Suprapubic skin (tissue), 4 donors: Measurements from ENCODE around the gene CRYM. TPM values are rescaled to one million over a fixed set of nuclear protein-coding genes. Genes with fewer than 3 reads are reported as not detected.
"Not testable (repeated sequence)": the region's sequence is repeated elsewhere in the genome, so short reads cannot be mapped to it uniquely, and the experiment has no call there.

Source experiments
- DNase-seq, 2 donors: peaks; one replicate each; pipeline ENCODE4 v3.0.0-alpha.2; 2019; ENCODE audit warnings: low spot score in 2 of 2
- H3K27ac ChIP-seq: fragments of 200-600 bp; sonication (generic); one replicate; pipeline ENCODE4 v1.5.1; 2019
- H3K27me3 ChIP-seq: fragments of 200-600 bp; sonication (generic); one replicate; pipeline ENCODE4 v1.5.1; 2019
- H3K36me3 ChIP-seq: fragments of 200-600 bp; sonication (generic); one replicate; pipeline ENCODE4 v1.5.1; 2019
- H3K4me1 ChIP-seq: fragments of 200-600 bp; sonication (generic); one replicate; pipeline ENCODE4 v1.5.1; 2019
- H3K4me3 ChIP-seq: fragments of 200-600 bp; sonication (generic); one replicate; pipeline ENCODE4 v1.5.1; 2019; ENCODE audit warnings: mild to moderate bottlenecking
- H3K9me3 ChIP-seq: fragments of 200-600 bp; sonication (generic); one replicate; pipeline ENCODE4 v1.5.1; 2019
- CTCF ChIP-seq, 2 donors: fragments of 200-600 bp in 1 of 2; fragments of 450-650 bp in 1 of 2; sonication (generic) in 1 of 2; IDR thresholded peaks; one replicate each; pipeline ENCODE4 v1.5.1; 2016 to 2019; ENCODE audit warnings: antibody characterized with exemption in 2 of 2, mild to moderate bottlenecking in 1 of 2, moderate library complexity in 1 of 2
- EP300 ChIP-seq: sonication (generic); formaldehyde crosslinking; IDR thresholded peaks from one replicate; pipeline ENCODE4 v1.6.1; 2017; ENCODE audit warnings: antibody characterized with exemption
- POLR2A ChIP-seq, 2 donors: fragments of 450-650 bp; IDR thresholded peaks; one replicate each; pipeline ENCODE4 v1.6.1; 2017; ENCODE audit warnings: antibody characterized with exemption in 2 of 2, mild to moderate bottlenecking in 2 of 2, moderate library complexity in 2 of 2
- POLR2AphosphoS5 ChIP-seq, 3 donors: sonication (generic); formaldehyde crosslinking; IDR thresholded peaks; one replicate each; pipeline ENCODE4 v1.6.1; 2017; ENCODE audit warnings: antibody characterized with exemption in 3 of 3
- WGBS: methylation state at CpG from one replicate; pipeline ENCODE4 v1.1.5; 2018; 5-methylcytosine and 5-hydroxymethylcytosine counted together
- total RNA-seq, 4 donors: library from RNA; depleted of rRNA; stranded (reverse); fragments of >200 nt; gene quantifications; one replicate each; pipeline ENCODE4 v1.1.0, GENCODE V29; 2016

Gene CRYM
- 10 to 100 TPM in 1 of 4 donors, 1 to 10 TPM in 2, under 1 TPM in 1; 0.91 to 13.2 (median 5.5) TPM for total RNA-seq

- WGBS: under 1% methylated on average over 37 of the region's 46 CpGs
- H3K9me3 ChIP-seq: no peaks in the 10 kb centered on the region
- peak; percentile 6 to 91 for TF ChIP-seq CTCF (IDR thresholded peaks at IDR 0.05)
- TF ChIP-seq POLR2A (IDR thresholded peaks at IDR 0.05): no peak
- peak within 1 kb of the TSS; percentile 40 for H3K4me3 ChIP-seq
- peaks cover 11% of the 10 kb centered on the region for H3K4me1 ChIP-seq
- H3K36me3 ChIP-seq: no peaks in the 10 kb centered on the region
- H3K27me3 ChIP-seq: peaks cover 21% of the 10 kb centered on the region
- no peak for DNase-seq
- H3K27ac ChIP-seq: no peak within 1 kb of the TSS
Measured at GRCh38 chr16:21277927-21278706, at the start of gene CRYM. Gene CRYM (minus strand): TSS chr16:21278290. CDS start chr16:21278251, 39 bp downstream.

- TF ChIP-seq POLR2AphosphoS5 (IDR thresholded peaks at IDR 0.05) (no peak), EP300 (no peak), POLR2A (IDR thresholded peaks at IDR 0.05) (no peak), CTCF (IDR thresholded peaks at IDR 0.05) (no peak)
- 74% methylated on average over 3 of the region's 3 CpGs for WGBS
Measured at GRCh38 chr16:21327046-21327445, 49.0 kb upstream of the CRYM start.

DNA sequence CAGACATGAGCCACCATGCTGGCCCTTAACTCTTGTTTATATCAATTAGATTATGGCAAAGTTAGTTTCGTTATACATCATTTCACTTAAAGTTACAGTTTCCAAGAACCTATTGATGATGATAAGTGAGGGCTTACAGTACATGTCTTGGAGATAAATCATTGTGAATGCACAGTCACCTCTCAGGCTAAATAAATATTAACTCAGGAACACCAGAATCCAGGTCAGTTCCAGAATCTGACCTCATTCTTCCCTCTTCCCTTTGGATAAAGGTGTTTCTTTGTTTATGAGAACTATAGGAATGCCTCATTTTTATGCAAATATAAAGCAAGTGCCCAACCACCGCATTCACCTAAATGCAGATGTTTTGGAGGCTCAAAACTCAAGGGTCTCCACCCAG, 48.4 kb upstream of the CRYM start:
- TF ChIP-seq EP300 (no peak), CTCF (IDR thresholded peaks at IDR 0.05) (no peak), POLR2AphosphoS5 (IDR thresholded peaks at IDR 0.05) (no peak), POLR2A (IDR thresholded peaks at IDR 0.05) (no peak)
- no peak for DNase-seq
- no peaks in the 10 kb centered on the region for H3K9me3 ChIP-seq
- no peaks in the 10 kb centered on the region for H3K36me3 ChIP-seq
- no peak overlapping the region for H3K4me3 ChIP-seq
- no peaks in the 10 kb centered on the region for H3K4me1 ChIP-seq
- H3K27me3 ChIP-seq: no peaks in the 10 kb centered on the region
- WGBS: 87% methylated on average over 2 of the region's 2 CpGs
- H3K27ac ChIP-seq: no peak overlapping the region

More at GRCh38 chr16:21327046-21327445, 49.0 kb upstream of the CRYM start:
- no peak for DNase-seq
- no peaks in the 10 kb centered on the region for H3K27me3 ChIP-seq
- no peak overlapping the region for H3K27ac ChIP-seq
- no peaks in the 10 kb centered on the region for H3K4me1 ChIP-seq
- H3K9me3 ChIP-seq: no peaks in the 10 kb centered on the region
- H3K36me3 ChIP-seq: no peaks in the 10 kb centered on the region
- no peak overlapping the region for H3K4me3 ChIP-seq

GRCh38 chr16:21324267-21324666, 46.2 kb upstream of the CRYM start:
- Histone ChIP-seq H3K27ac (no peak overlapping the region), H3K36me3 (no peaks in the 10 kb centered on the region), H3K4me1 (no peaks in the 10 kb centered on the region), H3K9me3 (no peaks in the 10 kb centered on the region), H3K4me3 (no peak overlapping the region), H3K27me3 (no peaks in the 10 kb centered on the region)
- DNase-seq: no peak
- 89% methylated on average over 4 of the region's 4 CpGs for WGBS
- TF ChIP-seq EP300 (no peak), CTCF (IDR thresholded peaks at IDR 0.05) (no peak)

- H3K4me3 ChIP-seq, H3K4me1 ChIP-seq, DNase-seq, H3K27ac ChIP-seq, H3K27me3 ChIP-seq, H3K36me3 ChIP-seq, H3K9me3 ChIP-seq: not testable (repeated sequence)
- WGBS: 74% methylated on average over 2 of the region's 2 CpGs
Measured at GRCh38 chr16:21322251-21322650, 44.2 kb upstream of the CRYM start.

DNA sequence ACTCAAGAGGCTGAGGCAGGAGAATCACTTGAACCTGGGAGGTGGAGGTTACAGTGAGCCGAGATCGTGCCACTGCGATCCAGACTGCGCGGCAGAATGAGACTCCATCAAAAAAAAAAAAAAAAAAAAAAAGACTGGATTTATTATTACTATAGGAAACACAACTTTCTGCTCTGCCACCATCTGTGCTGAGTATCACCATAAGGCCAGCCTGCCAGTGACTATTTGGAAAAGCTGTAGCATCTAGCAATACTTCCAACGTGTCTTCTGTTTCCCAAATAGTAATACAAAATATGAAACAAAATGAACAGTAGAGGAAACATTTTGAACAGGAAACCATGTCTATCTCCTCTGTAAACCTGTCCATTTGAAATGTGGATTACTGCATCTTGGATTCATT, 43.6 kb upstream of the CRYM start:
- WGBS: 93% methylated on average over 6 of the region's 6 CpGs
- TF ChIP-seq POLR2AphosphoS5 (IDR thresholded peaks at IDR 0.05): no peak
- TF ChIP-seq EP300: no peak
- no peak for TF ChIP-seq POLR2A (IDR thresholded peaks at IDR 0.05)
- no peak for TF ChIP-seq CTCF (IDR thresholded peaks at IDR 0.05)
- H3K4me3 ChIP-seq: no peak overlapping the region
- H3K4me1 ChIP-seq: no peaks in the 10 kb centered on the region
- H3K27ac ChIP-seq: no peak overlapping the region
- H3K36me3 ChIP-seq: no peaks in the 10 kb centered on the region
- no peaks in the 10 kb centered on the region for H3K9me3 ChIP-seq
- no peak for DNase-seq
- H3K27me3 ChIP-seq: no peaks in the 10 kb centered on the region
